ENCODE data around the gene VAMP2. TPM values are rescaled to one million over a fixed set of nuclear protein-coding genes. Genes with fewer than 3 reads are reported as not detected.
A peak's percentile ranks its signal among the peaks of the same experiment; 100 is the strongest.

VAMP2 gene
- total and polyA plus RNA-seq, 9 donors, result 35.5 to 233 (median 118) TPM

- no peaks in the 10 kb centered on the region for H3K27me3 ChIP-seq
- no peaks in the 10 kb centered on the region for H3K4me1 ChIP-seq (ENCODE audit: insufficient read depth)
- H3K9me3 ChIP-seq, result no peaks in the 10 kb centered on the region
- no peak overlapping the region for H3K27ac ChIP-seq
- TF ChIP-seq EP300 (IDR thresholded peaks at IDR 0.05), result no peak
- no peak for TF ChIP-seq POLR2A (IDR thresholded peaks at IDR 0.05)
- TF ChIP-seq CTCF (IDR thresholded peaks at IDR 0.05), result no peak
- 74 to 83% (median 82%) methylated on average over 14 to 15 of the region's 15 CpGs for WGBS, 3 donors
- peak; percentile 20 to 63 (median 37) for DNase-seq
- intact Hi-C loops (cut with DNase I), result no loop called here
- H3K4me3 ChIP-seq, result no peak overlapping the region
- H3K36me3 ChIP-seq, result no peaks in the 10 kb centered on the region
Observed at GRCh38 chr17:8142887-8143580, 19.7 kb downstream of the VAMP2 start.

GRCh38 chr17:8142158-8142886, 20.4 kb downstream of the VAMP2 start:
- H3K27ac ChIP-seq, result no peak overlapping the region
- intact Hi-C loops (cut with DNase I), result no loop called here
- 77 to 88% (median 79%) methylated on average over 23 of the region's 23 CpGs for WGBS, 3 donors
- no peaks in the 10 kb centered on the region for H3K9me3 ChIP-seq
- no peaks in the 10 kb centered on the region for H3K36me3 ChIP-seq
- TF ChIP-seq POLR2A (IDR thresholded peaks at IDR 0.05), result no peak
- no peaks in the 10 kb centered on the region for H3K27me3 ChIP-seq
- H3K4me3 ChIP-seq, result no peak overlapping the region
- no peaks in the 10 kb centered on the region for H3K4me1 ChIP-seq (ENCODE audit: insufficient read depth)
- peak; percentile 27 to 63 (median 41) for DNase-seq

GRCh38 chr17:8141741-8142140, 21.0 kb downstream of the VAMP2 start:
- 81 to 89% (median 87%) methylated on average over 11 of the region's 11 CpGs for WGBS, 3 donors
- Histone ChIP-seq H3K4me1 (ENCODE audit: insufficient read depth) (no peaks in the 10 kb centered on the region), H3K9me3 (no peaks in the 10 kb centered on the region), H3K27me3 (no peaks in the 10 kb centered on the region), H3K27ac (no peak overlapping the region), H3K36me3 (no peaks in the 10 kb centered on the region), H3K4me3 (no peak overlapping the region)
- DNase-seq, result peak; percentile 25 to 59 (median 39)
- TF ChIP-seq EP300 (IDR thresholded peaks at IDR 0.05), result no peak
- TF ChIP-seq POLR2A (IDR thresholded peaks at IDR 0.05), result no peak
- no peak for TF ChIP-seq CTCF (IDR thresholded peaks at IDR 0.05)
- intact Hi-C loops (cut with DNase I), result no loop called here

- Histone ChIP-seq H3K36me3 (no peaks in the 10 kb centered on the region), H3K4me1 (ENCODE audit: insufficient read depth) (no peaks in the 10 kb centered on the region), H3K27me3 (no peaks in the 10 kb centered on the region), H3K4me3 (no peak overlapping the region), H3K27ac (no peak overlapping the region), H3K9me3 (no peaks in the 10 kb centered on the region)
- TF ChIP-seq CTCF (IDR thresholded peaks at IDR 0.05) (no peak), EP300 (IDR thresholded peaks at IDR 0.05) (no peak), POLR2A (IDR thresholded peaks at IDR 0.05) (no peak)
- intact Hi-C loops (cut with DNase I), result no loop called here
- WGBS, 3 donors, result 91 to 96% (median 92%) methylated on average over 7 of the region's 7 CpGs
- peak; percentile 35 to 64 (median 44) for DNase-seq
Observed at GRCh38 chr17:8141045-8141444, 21.7 kb downstream of the VAMP2 start.

Measured in ovary (tissue), 9 donors.